Fibroblast of skin of right biceps (primary cell): ENCODE measurements around the gene GABARAPL2.
A peak's percentile ranks its signal among the peaks of the same experiment; 100 is the strongest.

ENCODE experiments used
- DNase-seq: peaks from one replicate; pipeline ENCODE4 v3.0.0-alpha.2; 2013

GABARAPL2 gene

DNA sequence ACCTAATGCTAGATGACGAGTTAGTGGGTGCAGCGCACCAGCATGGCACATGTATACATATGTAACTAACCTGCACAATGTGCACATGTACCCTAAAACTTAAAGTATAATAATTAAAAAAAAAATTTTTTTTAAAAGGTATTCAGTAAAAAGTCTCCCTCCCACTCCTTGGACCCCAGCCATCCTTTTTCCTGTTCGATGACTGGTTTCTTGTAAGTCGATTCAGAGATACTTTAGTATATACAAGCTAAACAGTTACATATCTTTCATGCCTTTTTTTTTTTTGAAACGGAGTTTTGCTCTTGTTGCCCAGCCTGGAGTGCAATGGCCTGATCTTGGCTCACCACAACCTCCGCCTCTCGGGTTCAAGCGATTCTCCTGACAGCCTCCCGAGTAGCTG, 25.7 kb downstream of the GABARAPL2 start:
- peak; percentile 21 for DNase-seq

DNA sequence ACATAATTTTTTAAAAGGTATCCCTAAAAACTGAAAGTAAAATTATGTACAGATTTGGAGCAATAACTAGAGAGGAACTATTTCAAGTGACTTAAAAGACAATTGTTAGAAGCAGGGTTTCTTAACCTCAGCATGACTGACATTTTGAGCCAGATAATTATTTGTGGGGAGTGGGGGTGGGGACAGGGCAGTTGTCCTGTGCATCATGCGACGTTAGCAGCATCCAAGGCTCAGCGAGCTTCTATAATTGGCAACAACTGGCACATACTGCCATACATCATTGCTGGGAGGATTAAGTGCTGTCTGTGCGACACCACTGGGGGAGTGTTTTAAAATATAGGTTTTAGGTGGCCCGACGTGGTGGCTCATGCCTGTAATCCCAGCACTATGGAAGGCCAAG, 27.1 kb downstream of the GABARAPL2 start:
- no peak for DNase-seq

DNA sequence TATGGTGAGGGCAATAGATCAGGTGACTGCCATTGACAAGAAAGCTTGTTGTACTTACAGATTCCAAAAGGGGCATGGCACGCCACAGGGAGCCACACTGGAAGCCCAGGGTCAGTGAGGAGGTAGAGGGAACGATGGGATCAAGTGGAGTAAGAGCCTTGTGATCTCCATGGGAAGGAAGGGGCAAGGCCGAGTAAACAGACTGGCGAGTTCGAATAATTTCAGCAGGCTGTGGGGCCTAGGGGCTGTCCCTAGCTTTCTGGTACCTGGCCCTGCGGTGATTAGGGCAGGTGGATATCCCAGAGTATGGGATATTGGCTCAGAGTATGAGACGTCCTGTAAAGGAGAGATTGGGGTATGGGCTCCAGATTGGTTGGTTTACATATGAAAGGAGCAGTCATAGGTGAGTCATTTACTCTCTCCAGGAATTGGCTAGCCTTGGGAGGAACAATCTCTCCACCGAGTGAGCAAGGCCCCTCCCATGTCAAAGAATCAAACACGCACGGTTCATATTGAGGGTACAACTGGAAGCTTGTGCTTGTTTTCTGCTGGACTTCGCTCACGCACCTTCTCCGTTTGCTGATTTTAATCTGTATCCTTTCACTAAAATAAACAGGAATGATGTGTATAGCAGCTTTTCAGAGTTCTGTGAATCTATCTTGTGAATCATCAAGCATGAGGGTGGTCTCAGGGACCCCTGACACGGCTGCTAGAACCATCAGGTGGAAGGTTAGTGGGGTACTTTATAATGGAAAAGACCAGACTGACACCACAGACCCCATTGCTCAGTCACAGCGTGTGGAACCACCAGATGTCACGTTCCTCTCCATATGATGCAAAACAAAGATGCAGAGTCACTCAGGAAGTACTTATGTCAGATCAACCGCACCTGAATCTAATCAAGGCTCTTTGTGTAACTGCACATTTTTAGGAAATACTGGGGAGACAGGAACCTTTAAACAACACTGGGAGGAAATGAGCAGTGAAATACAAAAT, 27.9 kb downstream of the GABARAPL2 start:
- peak; percentile 79 for DNase-seq

DNA sequence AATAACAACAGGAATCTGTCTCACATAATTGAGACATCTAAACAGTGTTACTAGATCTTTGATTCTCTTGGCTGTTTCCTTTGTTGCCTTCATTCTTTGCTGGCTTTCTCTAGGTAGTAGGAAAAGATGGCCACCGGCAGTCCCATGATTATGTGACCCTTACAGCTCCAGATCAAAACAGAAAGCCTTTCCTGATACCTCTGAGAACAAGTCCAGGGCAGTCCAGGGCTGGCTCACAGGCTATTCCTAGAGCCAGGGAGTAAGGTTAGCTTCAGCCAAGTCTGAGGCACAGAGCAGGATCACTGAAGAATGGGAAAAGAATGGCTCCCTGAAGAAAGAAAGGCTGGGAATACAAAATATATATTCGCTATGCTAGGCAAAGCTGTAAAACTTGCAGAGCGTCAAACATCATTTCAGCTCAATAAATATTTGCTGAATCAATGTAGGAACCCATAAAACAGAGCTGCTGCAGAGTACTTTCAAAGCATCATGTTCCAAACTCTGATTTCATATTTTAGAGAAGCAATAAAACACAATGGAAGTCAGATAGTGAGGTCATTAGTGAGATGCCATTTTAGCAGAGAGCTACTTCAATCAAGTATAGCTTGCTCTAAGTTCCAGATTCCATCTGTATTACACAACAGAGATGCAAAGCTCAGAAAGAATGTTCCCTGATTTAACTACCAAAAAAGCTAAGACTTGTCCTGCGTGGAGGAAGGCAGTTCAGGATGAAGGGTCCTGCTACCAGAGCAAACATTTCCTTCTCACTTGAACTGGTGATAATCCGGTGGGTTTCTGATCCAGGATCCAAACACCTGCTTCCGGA, 33.5 kb downstream of the GABARAPL2 start:
- no peak for DNase-seq

DNA sequence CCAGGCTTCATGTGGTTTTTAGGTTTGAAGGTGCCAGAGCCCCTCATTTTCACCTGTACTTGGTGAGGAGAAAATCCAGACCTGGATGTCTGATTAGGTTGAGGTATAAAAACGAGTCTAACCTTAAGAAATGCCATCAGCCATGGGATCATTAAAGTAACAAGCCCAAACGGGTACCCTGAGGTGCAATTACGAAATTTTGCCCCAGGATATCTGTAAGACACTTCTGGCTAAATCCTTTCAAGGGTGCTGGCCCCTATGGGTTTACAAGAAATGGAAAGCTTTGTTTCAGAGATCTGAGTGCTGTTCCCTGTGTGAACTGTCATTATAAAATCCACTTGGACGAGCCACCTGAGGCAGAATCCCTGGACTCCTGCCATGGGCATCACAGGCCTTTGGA, 37.1 kb downstream of the GABARAPL2 start:
- DNase-seq: no peak

DNA sequence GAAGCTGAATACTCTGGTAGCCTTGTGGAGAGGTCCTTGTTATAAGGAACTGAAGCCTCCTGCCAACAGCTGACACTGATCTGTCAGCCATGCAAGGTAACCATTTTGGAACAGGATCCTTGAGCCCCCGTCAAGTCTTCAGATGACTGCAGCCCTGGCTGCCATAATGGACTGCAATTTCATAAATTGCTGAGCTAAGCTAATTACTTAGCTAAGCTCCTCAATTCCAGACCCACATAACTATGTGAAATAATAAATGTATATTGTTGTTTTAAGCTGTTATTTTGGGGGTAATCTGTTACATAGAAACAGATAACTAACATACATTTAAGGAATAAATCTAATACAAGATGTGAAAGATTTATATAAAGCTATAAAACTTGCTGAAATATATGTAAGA, 40.3 kb downstream of the GABARAPL2 start:
- DNase-seq: no peak

DNA sequence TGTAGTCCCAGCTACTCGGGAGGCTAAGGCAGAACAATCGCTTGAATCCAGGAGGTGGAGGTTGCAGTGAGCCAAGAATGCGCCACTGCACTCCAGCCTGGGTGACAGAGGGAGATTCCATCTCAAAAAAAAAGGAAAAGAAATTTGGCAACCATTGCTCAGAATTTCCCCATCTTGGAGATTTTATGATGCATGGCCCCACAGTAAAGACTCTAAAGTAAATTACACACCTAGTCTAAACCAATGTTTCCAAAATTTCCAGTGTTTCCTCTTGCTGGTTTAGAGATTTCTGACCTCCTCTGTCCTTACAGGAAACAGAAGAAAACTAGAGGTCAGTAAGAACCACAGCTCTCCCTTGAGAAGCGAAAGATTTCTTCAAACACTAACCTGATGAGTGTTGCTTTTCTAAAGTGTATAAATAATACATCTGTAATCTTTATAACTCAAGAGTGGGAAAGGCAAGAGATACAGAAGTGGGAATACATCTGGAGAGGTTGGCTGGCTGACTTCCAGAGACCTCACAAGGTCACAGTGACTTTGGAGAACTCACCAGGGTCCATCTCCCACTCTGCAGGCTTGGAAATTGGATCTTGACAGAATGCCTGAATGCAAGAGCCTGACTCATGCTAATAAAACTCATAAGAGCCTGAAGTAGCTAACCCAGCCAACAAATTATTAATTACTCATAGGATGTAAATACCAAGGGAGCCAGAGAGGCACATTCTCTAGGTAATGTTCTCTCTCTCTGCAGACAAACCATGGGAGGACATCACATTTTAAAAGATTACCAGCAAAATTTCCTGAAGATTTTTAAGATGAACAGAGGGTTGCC, 48.1 kb downstream of the GABARAPL2 start:
- peak; percentile 65 for DNase-seq

DNA sequence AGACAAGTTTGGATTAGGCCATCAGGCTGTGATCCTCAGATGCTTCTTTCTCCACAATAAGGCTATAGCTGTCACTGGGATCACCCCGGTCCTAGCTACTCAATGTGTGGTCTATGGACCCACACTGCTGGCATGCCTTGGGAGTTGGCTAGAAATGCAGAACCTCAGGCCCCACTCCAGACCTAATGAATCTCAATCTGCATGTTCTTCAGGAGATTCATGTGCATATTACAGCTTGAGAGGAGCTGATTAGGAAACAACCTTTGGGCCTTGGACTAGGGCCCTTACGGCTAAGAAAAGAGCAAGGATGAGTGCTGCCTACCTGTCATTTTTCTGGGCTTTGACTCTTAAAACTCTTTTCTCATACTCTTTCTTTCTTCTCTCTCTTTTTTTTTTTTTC, 49.4 kb downstream of the GABARAPL2 start:
- DNase-seq: no peak

DNA sequence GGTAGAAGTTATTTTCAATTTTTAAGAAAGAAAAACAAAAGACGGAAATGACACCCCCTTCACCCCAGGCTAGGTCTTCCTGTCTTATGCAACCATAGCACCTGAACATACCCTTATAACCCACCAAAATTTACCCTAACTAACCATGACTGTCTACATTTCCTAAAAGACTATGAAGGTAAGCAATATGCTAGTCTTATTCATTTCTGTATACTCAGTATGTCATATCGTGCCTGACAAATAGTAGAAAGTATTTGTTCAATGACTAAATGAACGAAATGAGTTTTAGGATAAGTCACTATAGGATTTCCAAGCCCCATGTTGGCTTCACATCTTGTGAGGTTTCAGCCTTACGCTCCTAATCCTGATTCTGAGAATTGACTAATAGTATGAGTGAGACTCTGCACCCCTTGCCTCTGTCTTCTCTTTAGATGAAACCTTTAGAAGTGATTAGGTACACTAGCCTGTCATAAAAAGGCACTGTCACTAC, 50.4 kb downstream of the GABARAPL2 start:
- DNase-seq: no peak

DNA sequence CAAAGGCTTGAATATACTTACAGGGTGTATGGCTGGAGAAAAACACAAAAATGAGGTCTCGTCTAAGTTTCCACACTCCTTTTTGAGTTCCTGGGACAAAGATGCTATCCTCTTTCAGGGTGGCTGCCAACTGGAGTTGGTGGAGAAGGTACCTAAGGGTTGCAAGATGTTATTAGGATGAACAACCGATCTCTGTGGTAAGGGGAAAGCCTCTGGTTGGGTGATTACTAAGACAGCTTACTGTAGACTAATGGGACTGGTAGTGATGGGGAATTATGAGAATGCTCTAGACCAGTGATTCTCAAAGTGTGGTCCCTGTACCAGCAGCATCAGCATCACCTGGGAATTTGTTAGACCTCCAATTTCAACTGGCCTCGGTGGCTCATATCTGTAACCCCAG, 50.9 kb downstream of the GABARAPL2 start:
- DNase-seq: no peak

DNA sequence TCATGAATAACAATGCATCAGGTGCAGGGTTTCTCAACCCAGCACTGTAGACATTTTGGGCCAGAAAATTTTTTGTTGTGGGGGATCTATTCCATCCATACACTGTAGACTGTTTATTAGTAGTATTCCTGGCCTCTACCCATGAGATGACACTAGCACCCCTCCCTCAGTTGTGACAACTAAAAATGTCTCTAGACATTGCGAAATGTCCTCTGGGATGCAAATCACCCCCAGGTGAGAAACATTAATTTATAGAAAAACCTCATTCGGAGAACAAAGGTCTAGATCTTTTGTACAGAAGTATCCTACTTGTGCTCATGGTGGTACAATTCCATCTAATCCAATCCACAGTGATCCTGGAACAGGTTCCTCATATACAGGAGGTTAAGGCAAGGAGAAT, 52.6 kb downstream of the GABARAPL2 start:
- DNase-seq: no peak

DNA sequence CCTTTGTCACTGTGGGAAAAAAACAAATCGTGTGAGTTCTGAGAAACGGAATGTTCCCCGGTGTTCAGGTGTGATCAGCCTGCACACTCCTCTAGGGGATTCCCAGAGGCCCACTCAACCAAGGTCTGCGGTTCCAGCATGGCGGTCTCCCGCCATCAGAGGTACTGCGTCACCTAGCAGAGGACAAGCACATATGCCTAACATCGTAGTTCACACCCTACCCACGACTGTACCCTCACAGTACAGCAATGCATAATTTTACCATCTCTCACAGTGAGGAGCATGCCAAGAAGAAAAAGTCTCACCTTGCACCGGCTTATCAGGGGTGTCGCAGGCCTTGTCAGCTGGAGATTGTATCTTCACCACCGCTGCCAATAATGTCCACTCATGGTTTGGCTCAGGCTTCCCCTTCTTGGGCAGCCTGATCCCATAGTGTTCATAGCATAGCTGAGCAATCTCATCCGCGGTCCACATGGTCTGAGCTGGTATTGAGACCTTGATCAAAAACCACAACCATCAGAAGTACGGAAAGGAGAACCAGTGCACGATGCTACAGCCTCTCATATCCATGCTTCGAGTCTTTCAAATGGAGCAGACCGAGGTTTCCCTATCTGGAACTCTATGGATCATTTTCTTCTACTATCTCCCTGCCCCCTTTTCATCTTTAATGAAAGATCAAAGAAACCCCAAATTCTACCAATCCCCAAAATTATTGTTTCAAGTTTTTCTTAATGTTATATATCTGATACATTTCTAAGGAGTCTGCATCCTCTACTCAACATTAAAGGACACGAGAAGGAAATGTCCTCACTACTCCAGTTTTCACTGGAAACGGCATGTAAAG, 54.4 kb downstream of the GABARAPL2 start:
- DNase-seq: no peak

DNA sequence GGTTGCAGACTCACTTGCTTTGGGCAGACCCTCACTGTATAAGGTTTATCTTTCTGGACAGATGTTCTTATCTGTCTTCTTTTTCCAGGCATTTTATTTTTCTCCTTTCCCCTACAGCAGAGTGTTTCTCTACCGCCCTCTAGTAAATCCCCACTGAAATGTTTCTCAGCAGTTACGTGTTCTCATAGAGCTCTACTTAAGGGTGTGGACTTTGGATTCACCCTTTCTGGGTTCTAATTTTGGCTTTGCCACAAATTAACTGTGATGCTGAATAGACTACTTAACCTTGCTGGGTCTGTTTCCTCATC, 54.9 kb downstream of the GABARAPL2 start:
- peak; percentile 33 for DNase-seq

DNA sequence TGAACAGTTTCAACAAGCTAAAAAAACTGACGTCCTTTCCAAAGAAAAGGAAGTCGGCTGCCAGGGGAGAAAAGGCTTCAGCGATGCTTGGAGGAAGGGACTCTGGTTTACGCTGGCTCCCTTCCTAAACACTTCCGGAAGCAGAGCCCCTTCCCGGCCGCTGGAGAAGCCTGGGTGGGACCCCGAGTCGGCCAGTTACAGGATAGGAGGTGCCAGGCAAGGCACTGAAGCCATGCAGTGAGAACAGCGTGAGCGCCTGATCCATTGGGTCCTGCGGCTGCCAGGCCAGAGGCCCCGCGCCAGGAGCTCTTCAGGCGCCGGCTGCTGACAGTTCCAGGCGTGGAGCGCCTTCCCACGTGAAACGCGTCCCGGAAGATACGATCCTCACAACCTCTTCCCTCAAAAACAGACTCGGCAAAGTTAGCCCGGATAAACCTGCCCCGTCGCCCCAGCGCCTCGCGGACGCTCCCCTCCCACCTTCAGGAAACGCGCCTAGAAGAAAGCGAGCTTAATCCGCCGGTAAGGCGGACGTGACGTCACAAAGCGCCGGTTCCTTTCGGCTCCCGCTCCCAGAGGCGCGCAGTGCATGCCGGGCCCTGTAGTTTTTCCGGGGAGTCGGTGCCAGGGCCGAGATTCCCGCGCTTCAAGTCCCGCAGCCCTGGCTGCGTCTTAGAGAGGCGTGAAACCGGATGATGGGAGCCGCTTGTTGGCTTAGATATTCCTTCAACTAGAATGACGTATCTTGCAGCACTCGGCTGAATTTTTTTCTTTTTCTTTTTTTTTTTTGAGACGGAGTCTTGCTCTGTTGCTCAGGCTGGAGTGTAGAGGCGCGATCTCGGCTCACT, 56.8 kb downstream of the GABARAPL2 start, which contains the start of gene ADAT1:
TSS of gene ADAT1 (minus strand) at position 521 of the 845 bp plus-strand sequence. CDS start 2,482 bp downstream, outside the sequence.
- DNase-seq: peak; percentile 99

DNA sequence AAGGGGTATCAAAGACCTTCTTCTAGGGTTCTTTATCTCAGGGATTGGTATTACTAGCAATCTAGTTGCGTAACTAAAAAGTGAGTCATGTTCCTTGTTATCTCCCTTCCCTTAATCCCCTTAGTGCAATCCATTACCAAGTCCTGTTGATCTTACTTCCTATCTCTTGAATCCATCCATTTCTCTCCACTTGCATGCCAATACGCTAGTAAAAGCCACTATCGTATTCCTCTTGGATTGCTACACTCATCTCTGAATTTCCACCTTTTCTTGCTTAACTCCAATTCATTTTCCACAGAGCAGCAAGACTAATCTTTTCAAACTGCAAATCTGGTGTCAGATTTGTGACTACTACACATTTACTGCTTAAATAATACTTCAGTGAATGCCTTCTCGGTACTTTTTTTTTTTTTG, 58.7 kb downstream of the GABARAPL2 start:
- peak; percentile 34 for DNase-seq

DNA sequence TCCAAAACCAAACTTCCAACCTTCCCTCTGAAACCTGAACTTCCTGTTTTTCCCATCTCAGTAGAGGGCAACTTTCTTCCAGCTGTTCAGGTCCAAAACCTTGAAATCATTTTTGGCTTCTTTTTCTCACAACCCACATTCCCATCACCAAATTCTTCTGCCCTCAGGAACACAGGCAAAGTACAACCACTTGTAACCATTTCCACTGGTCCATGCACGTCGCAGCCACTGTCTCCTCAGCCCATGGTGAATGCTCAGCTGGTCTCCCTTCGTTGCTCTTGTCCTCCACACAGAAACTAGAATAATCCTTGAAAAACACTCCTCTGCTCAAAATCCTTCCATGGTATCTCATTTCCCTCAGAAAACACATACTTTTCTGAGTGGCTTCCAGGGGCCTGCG, 60.6 kb downstream of the GABARAPL2 start:
- no peak for DNase-seq
